Lung (tissue), 12 donors: ENCODE data around the gene C3orf38. TPM values are rescaled to one million over a fixed set of nuclear protein-coding genes. Genes with fewer than 3 reads are reported as not detected.
A peak's percentile ranks its signal among the peaks of the same experiment; 100 is the strongest.

ENCODE experiments used
- ATAC-seq: fragments of 200-7000 bp; cut with Tn5 transposase; one replicate; pipeline ENCODE4 v1.9.1; 2020; ENCODE audit warnings: moderate number of reproducible peaks; ENCODE audit not compliant: insufficient read depth, low FRiP score
- DNase-seq, 3 donors: peaks; one replicate each; pipeline ENCODE4 v3.0.0-alpha.2; 2013 to 2017
- H3K27ac ChIP-seq, 2 donors: one replicate each; pipeline ENCODE4 v1.5.1; 2013; ENCODE audit warnings: mild to moderate bottlenecking in 2 of 2, moderate library complexity in 2 of 2, control low read depth in 1 of 2, inconsistent platforms in 1 of 2, low read depth in 1 of 2, low read length in 1 of 2
- H3K27me3 ChIP-seq, 3 donors: one replicate each; pipeline ENCODE4 v1.5.1; 2013; ENCODE audit warnings: low read length in 2 of 3; ENCODE audit not compliant: control insufficient read depth in 3 of 3, insufficient read depth in 3 of 3
- H3K36me3 ChIP-seq, 4 donors: one replicate each; pipeline ENCODE4 v1.5.1; 2013; ENCODE audit warnings: low read length in 4 of 4, mild to moderate bottlenecking in 1 of 4, moderate library complexity in 1 of 4; ENCODE audit not compliant: control insufficient read depth in 4 of 4, insufficient read depth in 4 of 4
- H3K4me1 ChIP-seq, 5 donors: one replicate each; pipeline ENCODE4 v1.5.1; 2013; ENCODE audit warnings: low read length in 5 of 5, mild to moderate bottlenecking in 2 of 5, moderate library complexity in 1 of 5; ENCODE audit not compliant: control insufficient read depth in 5 of 5, insufficient read depth in 5 of 5
- H3K4me3 ChIP-seq: one replicate; pipeline ENCODE4 v1.5.1; 2013; ENCODE audit warnings: mild to moderate bottlenecking, control low read depth, moderate library complexity
- H3K9ac ChIP-seq, 2 donors: one replicate each; pipeline ENCODE4 v1.5.1; 2013; ENCODE audit warnings: low read length in 2 of 2, control low read depth in 1 of 2; ENCODE audit not compliant: insufficient read depth in 1 of 2
- H3K9me3 ChIP-seq, 4 donors: one replicate each; pipeline ENCODE4 v1.5.1; 2013; ENCODE audit warnings: low read length in 3 of 4, mild to moderate bottlenecking in 1 of 4, moderate library complexity in 1 of 4; ENCODE audit not compliant: control insufficient read depth in 4 of 4, insufficient read depth in 3 of 4
- CTCF ChIP-seq: IDR thresholded peaks from 2 replicates; pipeline ENCODE4 v1.5.1; 2012; ENCODE audit warnings: mild to moderate bottlenecking; ENCODE audit errors: control extremely low read depth, extremely low read depth
- WGBS, 2 donors: extraction: QIAGEN DNeasy Blood & Tissue Kit; methylation state at CpG; one replicate each; pipeline ENCODE4 v1.1.7; 2013; 5-methylcytosine and 5-hydroxymethylcytosine counted together
- polyA plus RNA-seq, 2 donors: library from polyadenylated mRNA; stranded (reverse); fragments of 200-250 nt; gene quantifications; one replicate each; pipeline ENCODE4 v1.2.1, GENCODE V29; 2013
- total RNA-seq, 2 donors: library from RNA; depleted of rRNA in 1 of 2; stranded (reverse); fragments of >200 nt in 1 of 2; gene quantifications; one replicate each; pipeline ENCODE4 v1.2.1, GENCODE V29; 2014 to 2021
- donor health status: control.
- donor health status: control.
- donor health status: Bipolar disorder and iron deficiency.
- donor health status: healthy.
- donor health status: DM: yes; HTN: yes; CAD: no.

Gene C3orf38
- total and polyA plus RNA-seq, 4 donors: 6.2 to 36.7 (median 13.7) TPM

DNA sequence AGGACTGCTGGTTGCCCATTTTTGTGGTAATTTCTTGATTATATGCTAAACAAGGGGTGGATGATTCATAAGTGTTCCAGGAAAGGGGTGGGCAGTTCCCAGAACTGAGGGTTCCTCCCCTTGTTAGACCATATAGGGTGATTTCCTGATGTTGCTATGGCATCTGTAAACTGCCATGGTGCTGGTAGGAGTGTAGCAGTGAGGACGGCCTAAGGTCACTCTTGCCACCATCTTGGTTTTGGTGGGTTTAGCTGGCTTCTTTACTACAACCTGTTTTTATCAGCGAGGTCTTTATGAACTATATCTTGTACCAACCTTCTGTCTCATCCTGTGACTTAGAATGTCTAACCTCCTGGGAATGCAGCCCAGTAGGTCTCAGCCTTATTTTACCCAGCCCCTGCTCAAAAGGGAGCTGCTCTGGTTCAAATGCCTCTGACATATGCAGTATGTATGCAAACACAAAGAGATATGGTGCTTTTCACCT, 46.2 kb downstream of the C3orf38 start:
- 92 to 96% methylated on average over 2 of the region's 2 CpGs for WGBS, 2 donors
- Histone ChIP-seq H3K27ac (no peak overlapping the region), H3K27me3 (no peaks in the 10 kb centered on the region), H3K4me1 (no peaks in the 10 kb centered on the region), H3K36me3 (no peaks in the 10 kb centered on the region), H3K9me3 (no peaks in the 10 kb centered on the region), H3K9ac (no peak overlapping the region), H3K4me3 (no peak overlapping the region)
- ATAC-seq (no peak), DNase-seq (no peak)
- TF ChIP-seq CTCF: no peak

- DNase-seq: no peak
- no peak overlapping the region for H3K4me3 ChIP-seq
- ATAC-seq: no peak
- H3K27ac ChIP-seq: no peak overlapping the region
- H3K27me3 ChIP-seq: no peaks in the 10 kb centered on the region
- H3K9me3 ChIP-seq: no peaks in the 10 kb centered on the region
- WGBS, 2 donors: 62 to 90% methylated on average over 1 of the region's 1 CpG
- no peak overlapping the region for H3K9ac ChIP-seq
- H3K36me3 ChIP-seq: no peaks in the 10 kb centered on the region
- TF ChIP-seq CTCF: no peak
- H3K4me1 ChIP-seq: no peaks in the 10 kb centered on the region
Measured at GRCh38 chr3:88198121-88198520, 48.4 kb downstream of the C3orf38 start.

GRCh38 chr3:88203642-88204055, 53.9 kb downstream of the C3orf38 start:
- Histone ChIP-seq H3K4me1 (peaks cover 0 to 4% (median 0%) of the 10 kb centered on the region in 5 donors), H3K27me3 (no peaks in the 10 kb centered on the region), H3K36me3 (no peaks in the 10 kb centered on the region), H3K27ac (no peak overlapping the region), H3K4me3 (no peak overlapping the region), H3K9ac (no peak overlapping the region), H3K9me3 (no peaks in the 10 kb centered on the region)
- TF ChIP-seq CTCF: peak; percentile 54
- peak; percentile 82 to 89 (median 82) for DNase-seq
- ATAC-seq: no peak
- 14 to 24% methylated on average over 5 of the region's 5 CpGs for whole genome bisulfite sequencing, 2 donors

Other genes starting within 250 kb of the C3orf38 start
- gene CGGBP1, start 91.0 kb upstream of the C3orf38 start, total RNA-seq: 100 to 1,000 TPM in 1 of 2 donors, 10 to 100 TPM in 1; 52.9 to 101 TPM
- gene CGGBP1, start 91.0 kb upstream of the C3orf38 start, polyA plus RNA-seq: 10 to 100 TPM; 34.2 to 39.3 TPM
- gene ZNF654, start 90.7 kb upstream of the C3orf38 start, total RNA-seq: 10 to 100 TPM; 10.5 to 35.4 TPM
- gene ZNF654, start 90.7 kb upstream of the C3orf38 start, polyA plus RNA-seq: 1 to 10 TPM; 3.1 to 4.3 TPM